Activated B cell treated with CpG ODN at 0.5 μM for 24 hours (primary cell): ENCODE measurements around the gene GET3. TPM values are rescaled to one million over a fixed set of nuclear protein-coding genes. Genes with fewer than 3 reads are reported as not detected.

ENCODE experiments used
- ATAC-seq: fragments of 200-7000 bp; cut with Tn5 transposase; one replicate; pipeline ENCODE4 v1.10.0; 2021; ENCODE audit warnings: low read depth, mild to moderate bottlenecking, moderate library complexity
- CTCF ChIA-PET: fragments of 350-600 bp; sonication (Branson Sonifier 250); formaldehyde crosslinking; loops from one replicate; lab custom pipeline; 2021; ENCODE audit warnings: antibody characterized with exemption; lab: Charles Lee
- POLR2A ChIA-PET: fragments of 350-600 bp; sonication (Branson Sonifier 250); formaldehyde crosslinking; loops from one replicate; lab custom pipeline; 2021; ENCODE audit warnings: antibody characterized with exemption; lab: Charles Lee
- DNase-seq: peaks from one replicate; pipeline ENCODE4 v3.0.0; 2022
- H3K27ac Mint-ChIP-seq: one replicate; pipeline ENCODE4 v1.8.0; 2020; ENCODE audit warnings: mixed read lengths
- H3K27me3 Mint-ChIP-seq: one replicate; pipeline ENCODE4 v1.8.0; 2021; ENCODE audit warnings: mixed read lengths
- H3K36me3 Mint-ChIP-seq: one replicate; pipeline ENCODE4 v1.8.0; 2021; ENCODE audit warnings: low read depth, mixed read lengths
- H3K4me1 Mint-ChIP-seq: one replicate; pipeline ENCODE4 v1.8.0; 2021; ENCODE audit warnings: mixed read lengths
- H3K4me3 Mint-ChIP-seq: one replicate; pipeline ENCODE4 v1.8.0; 2020; ENCODE audit warnings: mild to moderate bottlenecking, mixed read lengths
- H3K9me3 Mint-ChIP-seq: one replicate; pipeline ENCODE4 v1.8.0; 2020; ENCODE audit warnings: mixed read lengths
- CTCF ChIP-seq: fragments of 200-600 bp; IDR thresholded peaks from one replicate; pipeline ENCODE4 v1.8.0; 2022; ENCODE audit warnings: antibody characterized with exemption, mild to moderate bottlenecking
- intact Hi-C: fragments of 100-400 bp; cut with micrococcal nuclease; formaldehyde crosslinking; loops from one replicate; pipeline ENCODE4 v1.15.1; 2024
- total RNA-seq: library from RNA; stranded (reverse); gene quantifications from 2 replicates; pipeline ENCODE4 v1.2.3, GENCODE V29; 2022

GET3 gene
- total RNA-seq, 1 donor from 2014 or later, result 59.6 TPM

- Mint-ChIP-seq H3K27ac (no peak overlapping the region), H3K9me3 (no peaks in the 10 kb centered on the region), H3K36me3 (no peaks in the 10 kb centered on the region), H3K4me1 (peaks cover 10% of the 10 kb centered on the region), H3K4me3 (no peak overlapping the region), H3K27me3 (peaks cover 27% of the 10 kb centered on the region)
- intact Hi-C loops, result no loop called here
- no peak for ATAC-seq
- POLR2A ChIA-PET, result interaction anchor here (0.6 kb wide), 1 partner anchor 41 kb away, joined by 5 read pairs; no protein-coding TSS in a partner anchor
- TF ChIP-seq CTCF, result no peak
- no peak for DNase-seq
- CTCF ChIA-PET, result interaction anchor here (0.9 to 1.0 kb wide), 2 partner anchors 22 to 29 kb away, joined by 3 read pairs; partner anchors contain the start of gene TRIR
Observed at GRCh38 chr19:12756150-12756883, 19.0 kb downstream of the GET3 start.

GRCh38 chr19:12757544-12758274 lies 20.4 kb downstream of the GET3 start:
- H3K27ac Mint-ChIP-seq, result no peak overlapping the region
- H3K9me3 Mint-ChIP-seq, result no peaks in the 10 kb centered on the region
- intact Hi-C loops, result loop anchor here (1.0 kb wide), 2 partner anchors 40 to 193 kb away; no protein-coding TSS in a partner anchor
- H3K4me3 Mint-ChIP-seq, result no peak overlapping the region
- peak; percentile 70 for TF ChIP-seq CTCF
- ChIA-PET POLR2A (interaction anchor here (0.5 to 1.4 kb wide), 7 partner anchors 16 to 137 kb away, joined by 3 to 6 read pairs (median 4); partner anchors contain the start of gene TRIR), CTCF (interaction anchor here (0.7 to 13.6 kb wide), 16 partner anchors 8 to 90 kb away, joined by 3 to 280 read pairs (median 4); partner anchors contain the start of genes JUNB and TRIR)
- peak; percentile 75 for ATAC-seq
- H3K4me1 Mint-ChIP-seq, result peaks cover 10% of the 10 kb centered on the region
- no peaks in the 10 kb centered on the region for H3K36me3 Mint-ChIP-seq
- DNase-seq, result peak; percentile 69
- H3K27me3 Mint-ChIP-seq, result peaks cover 22% of the 10 kb centered on the region

- ChIA-PET POLR2A (interaction anchor here (0.7 to 1.5 kb wide), 5 partner anchors 23 to 52 kb away, joined by 3 to 10 read pairs (median 4); partner anchors contain the start of gene GET3), CTCF (interaction anchor here (0.8 to 13.6 kb wide), 10 partner anchors 17 to 334 kb away, joined by 3 to 280 read pairs (median 6); partner anchors contain the start of genes FBXW9, JUNB and RNASEH2A)
- Mint-ChIP-seq H3K9me3 (no peaks in the 10 kb centered on the region), H3K27me3 (peaks cover 15% of the 10 kb centered on the region), H3K27ac (no peak overlapping the region), H3K36me3 (no peaks in the 10 kb centered on the region), H3K4me1 (peaks cover 10% of the 10 kb centered on the region), H3K4me3 (no peak overlapping the region)
- ATAC-seq (no peak), DNase-seq (no peak)
- no peak for TF ChIP-seq CTCF
- intact Hi-C loops, result loop anchor here (1.0 kb wide), 2 partner anchors 37 to 88 kb away; no protein-coding TSS in a partner anchor
Observed at GRCh38 chr19:12759686-12760085, 22.4 kb downstream of the GET3 start.

GRCh38 chr19:12763100-12763499 lies 25.8 kb downstream of the GET3 start:
- ChIA-PET POLR2A (interaction anchor here (0.6 to 1.1 kb wide), 4 partner anchors 17 to 678 kb away, joined by 3 to 5 read pairs (median 4); partner anchors contain the start of gene TRIR), CTCF (interaction anchor here (1.2 to 13.6 kb wide), 4 partner anchors 12 to 84 kb away, joined by 4 to 280 read pairs (median 77); partner anchors contain the start of genes BEST2 and JUNB)
- DNase-seq, result no peak
- no peak overlapping the region for H3K27ac Mint-ChIP-seq
- H3K4me3 Mint-ChIP-seq, result no peak overlapping the region
- H3K27me3 Mint-ChIP-seq, result peaks cover 2% of the 10 kb centered on the region
- ATAC-seq, result no peak
- no peaks in the 10 kb centered on the region for H3K9me3 Mint-ChIP-seq
- TF ChIP-seq CTCF, result no peak
- H3K4me1 Mint-ChIP-seq, result peaks cover 9% of the 10 kb centered on the region
- intact Hi-C loops, result no loop called here
- H3K36me3 Mint-ChIP-seq, result no peaks in the 10 kb centered on the region
